WI38 (cell line): ENCODE measurements around the gene PPP1R16B.
"Not testable (repeated sequence)": the region's sequence is repeated elsewhere in the genome, so short reads cannot be mapped to it uniquely, and the experiment has no call there.

ENCODE experiments used
- H3K4me3 ChIP-seq: 2 replicates; pipeline ENCODE4 v1.5.1; 2011; ENCODE audit warnings: low read depth, mild to moderate bottlenecking, control low read depth, low read length
- TF ChIP-seq, protein P1 (sequence below): IDR thresholded peaks from 2 replicates; pipeline ENCODE4 v1.5.1; 2012; ENCODE audit warnings: low read depth, mild to moderate bottlenecking, control low read depth, low read length

Gene PPP1R16B

DNA sequence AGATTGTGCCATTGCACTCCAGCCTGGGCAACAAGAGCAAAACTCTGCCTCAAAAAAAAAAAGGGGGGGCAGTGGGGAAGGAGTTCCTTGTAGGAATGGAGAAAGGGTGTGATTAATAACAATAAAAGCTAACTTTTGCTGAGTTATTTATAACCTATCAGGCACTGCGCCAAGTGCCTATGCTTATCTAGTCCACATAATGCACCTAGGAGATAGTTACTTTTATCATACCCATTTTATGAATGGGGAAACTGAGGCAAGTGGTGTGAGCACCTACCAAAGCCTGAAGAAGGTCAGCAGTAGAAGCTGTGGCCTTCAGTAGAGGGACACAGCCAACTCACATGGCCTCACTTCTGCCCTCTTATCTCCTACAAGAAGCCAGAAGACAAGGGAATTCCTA is 13.6 kb upstream of the PPP1R16B start:
- H3K4me3 ChIP-seq = no peak overlapping the region
- TF ChIP-seq, protein P1, sequence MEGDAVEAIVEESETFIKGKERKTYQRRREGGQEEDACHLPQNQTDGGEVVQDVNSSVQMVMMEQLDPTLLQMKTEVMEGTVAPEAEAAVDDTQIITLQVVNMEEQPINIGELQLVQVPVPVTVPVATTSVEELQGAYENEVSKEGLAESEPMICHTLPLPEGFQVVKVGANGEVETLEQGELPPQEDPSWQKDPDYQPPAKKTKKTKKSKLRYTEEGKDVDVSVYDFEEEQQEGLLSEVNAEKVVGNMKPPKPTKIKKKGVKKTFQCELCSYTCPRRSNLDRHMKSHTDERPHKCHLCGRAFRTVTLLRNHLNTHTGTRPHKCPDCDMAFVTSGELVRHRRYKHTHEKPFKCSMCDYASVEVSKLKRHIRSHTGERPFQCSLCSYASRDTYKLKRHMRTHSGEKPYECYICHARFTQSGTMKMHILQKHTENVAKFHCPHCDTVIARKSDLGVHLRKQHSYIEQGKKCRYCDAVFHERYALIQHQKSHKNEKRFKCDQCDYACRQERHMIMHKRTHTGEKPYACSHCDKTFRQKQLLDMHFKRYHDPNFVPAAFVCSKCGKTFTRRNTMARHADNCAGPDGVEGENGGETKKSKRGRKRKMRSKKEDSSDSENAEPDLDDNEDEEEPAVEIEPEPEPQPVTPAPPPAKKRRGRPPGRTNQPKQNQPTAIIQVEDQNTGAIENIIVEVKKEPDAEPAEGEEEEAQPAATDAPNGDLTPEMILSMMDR = no peak

DNA sequence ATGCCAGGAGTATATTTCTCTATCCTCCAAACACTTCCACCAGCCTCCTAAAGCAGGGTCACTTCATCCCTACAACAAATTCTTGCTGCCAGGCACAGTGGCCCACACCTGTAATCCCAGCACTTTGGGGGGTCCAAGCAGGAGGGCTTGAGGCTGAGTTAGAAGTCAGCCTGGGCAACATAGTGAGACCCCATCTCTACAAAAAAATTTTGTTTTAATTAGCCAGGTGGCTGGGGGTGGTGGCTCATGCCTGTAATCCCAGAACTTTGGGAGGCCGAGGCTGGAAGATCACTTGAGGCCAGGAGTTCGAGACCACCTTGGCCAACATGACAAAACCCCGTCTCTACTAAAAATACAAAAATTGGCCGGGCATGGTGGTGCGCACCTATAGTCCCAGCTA is 11.4 kb upstream of the PPP1R16B start:
- not testable (repeated sequence) for H3K4me3 ChIP-seq

DNA sequence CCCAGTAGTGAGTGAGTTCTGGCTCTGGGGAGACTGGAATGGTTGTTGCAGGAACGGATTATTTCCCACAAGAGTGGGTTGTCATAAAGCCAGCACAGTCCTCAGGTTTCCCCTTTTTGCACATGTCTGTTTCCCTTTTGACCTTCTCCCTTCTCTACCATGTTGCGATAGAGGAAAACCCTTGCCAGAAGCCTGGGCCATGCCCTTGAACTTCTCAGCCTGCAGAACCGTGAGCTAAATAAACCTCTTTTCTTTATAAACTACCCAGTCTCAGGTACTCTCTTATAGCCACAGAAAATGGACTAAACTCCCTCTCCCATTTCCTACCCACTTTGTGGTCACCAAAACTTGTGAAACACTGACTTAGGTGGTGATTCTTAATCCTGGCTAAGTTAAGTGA is 7.2 kb upstream of the PPP1R16B start:
- no peak overlapping the region for H3K4me3 ChIP-seq
- TF ChIP-seq, protein P1 = no peak

DNA sequence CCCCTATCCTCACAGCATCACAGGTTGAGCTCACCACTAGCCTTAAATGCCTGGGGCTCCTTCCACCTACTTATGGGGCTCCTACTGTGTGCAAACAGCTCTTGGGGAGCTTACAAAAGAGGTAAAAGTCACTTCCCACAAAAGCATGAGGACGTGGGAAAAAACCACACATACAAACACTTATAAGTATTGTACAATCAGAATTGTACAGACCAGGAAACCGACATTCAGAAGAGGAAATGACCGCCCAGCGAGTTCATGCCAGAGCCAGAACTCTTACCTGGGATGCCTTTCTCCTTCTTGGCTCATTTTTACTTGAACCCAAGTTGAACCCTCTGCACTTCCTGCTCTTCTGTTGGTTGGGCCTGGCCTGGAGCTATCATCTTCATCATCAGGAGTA is 6.3 kb upstream of the PPP1R16B start:
- no peak overlapping the region for H3K4me3 ChIP-seq
- TF ChIP-seq, protein P1 = no peak

DNA sequence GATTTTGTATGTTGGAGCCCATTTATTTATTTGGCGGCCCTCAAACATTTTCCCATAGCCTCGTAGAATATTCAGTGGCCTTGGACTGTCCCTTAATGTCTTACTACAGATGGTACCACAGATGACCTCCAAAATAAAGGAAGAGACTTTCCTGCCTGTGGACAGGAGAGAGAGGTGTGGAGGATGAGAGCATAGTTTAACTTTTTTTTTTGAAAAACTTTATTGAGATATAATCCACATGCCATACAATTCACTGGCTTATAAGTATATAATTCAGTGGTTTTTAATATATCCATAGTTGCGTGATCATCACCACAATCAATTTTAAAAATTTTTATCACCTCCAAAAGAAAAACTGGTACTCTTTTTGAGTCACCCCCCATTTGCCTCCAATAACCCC is 4.6 kb upstream of the PPP1R16B start:
- TF ChIP-seq, protein P1 = no peak

GRCh38 chr20:38804221-38804620 is 1.3 kb upstream of the PPP1R16B start:
- TF ChIP-seq, protein P1 = no peak

More for the DNA sequence above, 4.6 kb upstream of the PPP1R16B start:
- no peak overlapping the region for H3K4me3 ChIP-seq

GRCh38 chr20:38804682-38805501 is 605 bp upstream of the PPP1R16B start:
- H3K4me3 ChIP-seq = no peak overlapping the region
- TF ChIP-seq, protein P1 = no peak

More at GRCh38 chr20:38804221-38804620, 1.3 kb upstream of the PPP1R16B start:
- H3K4me3 ChIP-seq = no peak overlapping the region
